Peyer's patch (tissue), 4 donors: ENCODE results near the gene OR2A14.

Experiments used
- CTCF ChIP-seq, 6 experiments: fragments of 450-650 bp in 4 of 6; fragments of 200-600 bp in 2 of 6; sonication (generic) in 1 of 6; IDR thresholded peaks; one replicate each; pipeline ENCODE4 v1.5.1; 2017 to 2019; ENCODE audit warnings: antibody characterized with exemption in 6 of 6, mild to moderate bottlenecking in 3 of 6, moderate library complexity in 1 of 6
- POLR2A ChIP-seq, 2 donors: fragments of 450-650 bp; IDR thresholded peaks; one replicate each; pipeline ENCODE4 v1.5.1; 2017; ENCODE audit warnings: antibody characterized with exemption in 2 of 2, mild to moderate bottlenecking in 2 of 2, moderate library complexity in 2 of 2

GRCh38 chr7:144130730-144131129, 7.8 kb downstream of the OR2A14 start:
- TF ChIP-seq CTCF (IDR thresholded peaks at IDR 0.05) (no peak), POLR2A (IDR thresholded peaks at IDR 0.05) (no peak)
